ENCODE measurements around the gene ACTR10.

Gene ACTR10

GRCh38 chr14:58200480-58200841, 512 bp downstream of the ACTR10 start:
- no peaks in the 10 kb centered on the region for H4K20me1 ChIP-seq (ENCODE audit: low read depth, low read length)
- H3K79me2 ChIP-seq (ENCODE audit: insufficient read depth, low read length) = peaks cover 28% of the 10 kb centered on the region
- peak overlapping the region; percentile 71 for H3K9ac ChIP-seq (ENCODE audit: low read length)
- no peaks in the 10 kb centered on the region for H3K27me3 ChIP-seq (ENCODE audit: low read length)
- H3F3A ChIP-seq (ENCODE audit: insufficient read depth) = 0 out of 2 replicates have a peak, but pooled peaks cover 4% of the 10 kb centered on the region
- no peak for TF ChIP-seq EZH2phosphoT487 (conservative IDR thresholded peaks at IDR 0.05; ENCODE audit: low read length)
- no peak for TF ChIP-seq CTCF (IDR thresholded peaks at IDR 0.05; ENCODE audit: insufficient read depth, low read length, poor library complexity, severe bottlenecking)
- H3K36me3 ChIP-seq (ENCODE audit: low read length) = peaks cover 3% of the 10 kb centered on the region; the same call in 1 of the 2 replicates
- H3K27ac ChIP-seq (ENCODE audit: low read depth, low read length) = peak overlapping the region; percentile 46
- no peaks in the 10 kb centered on the region for H3K9me2 ChIP-seq (replicated peaks; ENCODE audit: insufficient read depth, low read length)
- no peaks in the 10 kb centered on the region for H3K9me3 ChIP-seq (ENCODE audit: insufficient read depth, low read length)
- peak overlapping the region; percentile 37 for H2AFZ ChIP-seq (ENCODE audit: low read depth, low read length, severe bottlenecking)
- peak overlapping the region; percentile 83 for H3K4me3 ChIP-seq (ENCODE audit: insufficient read depth, low read length, poor library complexity, severe bottlenecking)
- H3K4me2 ChIP-seq (ENCODE audit: low read depth, low read length, poor library complexity, severe bottlenecking) = peak overlapping the region; percentile 98

- Histone ChIP-seq H3K9ac (ENCODE audit: low read length) (peak overlapping the region; percentile 71), H3K9me2 (replicated peaks; ENCODE audit: insufficient read depth, low read length) (no peaks in the 10 kb centered on the region), H3K4me3 (ENCODE audit: insufficient read depth, low read length, poor library complexity, severe bottlenecking) (peak overlapping the region; percentile 83), H3K9me3 (ENCODE audit: insufficient read depth, low read length) (no peaks in the 10 kb centered on the region), H3K79me2 (ENCODE audit: insufficient read depth, low read length) (peaks cover 28% of the 10 kb centered on the region), H2AFZ (ENCODE audit: low read depth, low read length, severe bottlenecking) (peak overlapping the region; percentile 37), H3K27me3 (ENCODE audit: low read length) (no peaks in the 10 kb centered on the region), H4K20me1 (ENCODE audit: low read depth, low read length) (no peaks in the 10 kb centered on the region), H3K36me3 (ENCODE audit: low read length) (peaks cover 3% of the 10 kb centered on the region; the same call in 1 of the 2 replicates), H3F3A (ENCODE audit: insufficient read depth) (0 out of 2 replicates have a peak, but pooled peaks cover 4% of the 10 kb centered on the region), H3K4me2 (ENCODE audit: low read depth, low read length, poor library complexity, severe bottlenecking) (peak overlapping the region; percentile 98), H3K27ac (ENCODE audit: low read depth, low read length) (peak overlapping the region; percentile 46)
- TF ChIP-seq CTCF (IDR thresholded peaks at IDR 0.05; ENCODE audit: insufficient read depth, low read length, poor library complexity, severe bottlenecking) (no peak), EZH2phosphoT487 (conservative IDR thresholded peaks at IDR 0.05; ENCODE audit: low read length) (no peak)
Observed at GRCh38 chr14:58200846-58201245, 897 bp downstream of the ACTR10 start.

GRCh38 chr14:58213176-58213575, 13.2 kb downstream of the ACTR10 start:
- no peak overlapping the region for H3K27ac ChIP-seq (ENCODE audit: low read depth, low read length)
- H3K9me2 ChIP-seq (replicated peaks; ENCODE audit: insufficient read depth, low read length) = no peaks in the 10 kb centered on the region
- no peak overlapping the region for H3K4me3 ChIP-seq (ENCODE audit: insufficient read depth, low read length, poor library complexity, severe bottlenecking)
- no peak overlapping the region for H2AFZ ChIP-seq (ENCODE audit: low read depth, low read length, severe bottlenecking)
- no peaks in the 10 kb centered on the region for H3K27me3 ChIP-seq (ENCODE audit: low read length)
- no peak overlapping the region for H3K4me2 ChIP-seq (ENCODE audit: low read depth, low read length, poor library complexity, severe bottlenecking)
- H3F3A ChIP-seq (ENCODE audit: insufficient read depth) = no peaks in the 10 kb centered on the region; the same call in 1 of the 2 replicates
- H3K9ac ChIP-seq (ENCODE audit: low read length) = no peak overlapping the region
- H3K9me3 ChIP-seq (ENCODE audit: insufficient read depth, low read length) = no peaks in the 10 kb centered on the region
- TF ChIP-seq CTCF (IDR thresholded peaks at IDR 0.05; ENCODE audit: insufficient read depth, low read length, poor library complexity, severe bottlenecking) = no peak
- TF ChIP-seq EZH2phosphoT487 (conservative IDR thresholded peaks at IDR 0.05; ENCODE audit: low read length) = no peak
- peaks cover 19% of the 10 kb centered on the region for H3K36me3 ChIP-seq (ENCODE audit: low read length)
- no peaks in the 10 kb centered on the region for H3K79me2 ChIP-seq (ENCODE audit: insufficient read depth, low read length)
- no peaks in the 10 kb centered on the region for H4K20me1 ChIP-seq (ENCODE audit: low read depth, low read length)
